IPS-11a (cell line): ENCODE measurements around the gene CNOT4.
"Not testable (repeated sequence)": the region's sequence is repeated elsewhere in the genome, so short reads cannot be mapped to it uniquely, and the experiment has no call there.

Experiments
- H3K4me3 ChIP-seq: one replicate; pipeline ENCODE4 v1.5.1; 2013; ENCODE audit warnings: low read depth, low read length, control low read depth

CNOT4 gene

GRCh38 chr7:135459076-135459475 is 50.8 kb downstream of the CNOT4 start:
- no peak overlapping the region for H3K4me3 ChIP-seq

GRCh38 chr7:135454060-135454459 is 55.8 kb downstream of the CNOT4 start:
- H3K4me3 ChIP-seq = no peak overlapping the region

DNA sequence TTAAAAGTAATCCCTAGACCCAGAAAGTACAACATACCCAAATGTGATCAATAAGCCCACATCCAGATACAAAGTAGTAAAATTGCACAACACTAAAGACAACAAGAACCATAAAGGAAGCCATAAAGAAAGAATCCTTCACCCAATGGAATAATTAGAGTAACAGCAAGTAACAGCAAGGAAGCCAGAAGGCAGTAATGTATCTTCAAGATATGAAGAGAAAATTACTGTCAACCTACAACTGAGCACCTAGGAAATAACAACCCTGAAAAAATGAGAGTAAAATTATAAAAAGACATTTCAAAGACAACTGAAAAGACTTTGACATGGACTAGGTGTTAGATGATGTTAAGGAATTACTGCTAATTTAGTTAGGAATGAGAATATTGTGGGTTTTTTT is 60.5 kb downstream of the CNOT4 start:
- no peak overlapping the region for H3K4me3 ChIP-seq

DNA sequence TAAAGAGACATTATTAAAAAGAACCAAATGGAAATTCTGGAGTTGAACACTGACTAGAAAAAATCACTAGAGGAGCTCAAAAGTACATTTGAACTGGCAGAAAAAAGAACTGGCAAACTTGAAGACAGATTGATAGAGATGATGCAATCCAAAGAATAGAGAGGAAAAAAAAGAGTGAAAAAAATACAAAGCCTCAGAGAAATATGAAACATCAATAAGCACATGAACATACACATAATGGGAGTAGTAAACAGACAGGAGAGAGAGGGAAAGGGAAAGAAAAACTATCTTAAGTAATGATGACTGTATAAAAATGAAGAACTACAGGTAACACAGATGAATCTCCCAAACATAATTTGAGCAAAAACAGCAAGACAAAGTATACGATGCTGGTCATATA is 61.1 kb downstream of the CNOT4 start:
- no peak overlapping the region for H3K4me3 ChIP-seq

- H3K4me3 ChIP-seq = no peak overlapping the region
These were observed 62.2 kb downstream of the CNOT4 start for GRCh38 chr7:135447748-135448147.

DNA sequence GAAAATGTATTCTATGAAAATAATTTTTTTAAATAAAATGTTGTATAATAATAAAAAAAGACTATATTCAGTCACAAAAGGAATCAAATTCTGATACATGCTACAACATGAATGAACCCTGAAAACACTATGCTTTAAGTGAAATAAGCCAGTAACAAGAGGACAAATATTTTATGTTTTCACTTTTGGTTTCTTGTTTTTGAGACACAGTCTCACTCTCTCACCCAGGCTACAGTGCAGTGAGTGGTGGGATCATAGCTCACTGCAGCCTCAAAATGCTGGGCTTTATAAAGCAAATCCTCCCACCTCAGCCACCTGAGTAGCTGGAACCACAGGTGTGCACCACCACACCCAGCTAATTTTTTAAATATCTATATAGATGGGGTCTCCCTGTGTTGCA is 64.2 kb downstream of the CNOT4 start:
- H3K4me3 ChIP-seq = no peak overlapping the region

DNA sequence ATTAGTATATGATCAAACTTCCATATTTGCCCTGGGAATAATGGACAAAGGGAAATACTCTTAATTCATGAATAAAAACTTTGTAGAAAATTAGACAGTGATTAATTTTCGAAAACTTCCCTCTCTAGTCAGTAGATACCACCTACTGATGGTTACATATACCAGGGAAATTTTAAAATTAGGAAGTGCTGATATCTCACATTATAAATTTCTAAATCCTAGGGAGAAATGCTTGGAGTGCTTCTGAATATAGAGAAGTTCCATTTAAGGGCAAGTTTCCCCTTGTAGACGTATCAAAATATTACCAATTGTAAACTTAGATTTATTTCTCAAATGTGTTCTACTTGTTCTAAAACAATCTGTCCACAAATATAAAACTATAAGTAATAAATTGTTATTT is 64.6 kb downstream of the CNOT4 start:
- not testable (repeated sequence) for H3K4me3 ChIP-seq

GRCh38 chr7:135441791-135442190 is 68.1 kb downstream of the CNOT4 start:
- no peak overlapping the region for H3K4me3 ChIP-seq

DNA sequence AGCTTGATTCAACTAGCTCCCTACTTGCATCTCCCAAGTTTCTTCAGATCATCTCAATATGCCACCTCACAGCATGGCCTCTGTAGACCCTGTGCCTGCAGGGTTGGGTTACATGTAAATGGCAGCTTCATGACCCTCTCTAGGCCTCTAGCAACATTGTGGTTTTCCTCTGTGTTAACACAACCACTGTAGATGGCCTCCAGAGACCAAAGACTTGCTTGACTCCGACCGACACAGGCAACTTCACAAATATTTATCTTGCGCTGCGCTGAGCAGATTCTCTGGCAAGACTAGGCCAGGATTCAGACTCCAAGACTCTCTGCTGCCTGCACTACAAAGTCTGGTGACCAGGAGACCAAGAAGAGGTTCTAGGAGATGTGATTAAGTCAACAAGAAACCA is 75.9 kb downstream of the CNOT4 start:
- no peak overlapping the region for H3K4me3 ChIP-seq

- no peak overlapping the region for H3K4me3 ChIP-seq
These were observed 79.3 kb downstream of the CNOT4 start for GRCh38 chr7:135430626-135431025.

DNA sequence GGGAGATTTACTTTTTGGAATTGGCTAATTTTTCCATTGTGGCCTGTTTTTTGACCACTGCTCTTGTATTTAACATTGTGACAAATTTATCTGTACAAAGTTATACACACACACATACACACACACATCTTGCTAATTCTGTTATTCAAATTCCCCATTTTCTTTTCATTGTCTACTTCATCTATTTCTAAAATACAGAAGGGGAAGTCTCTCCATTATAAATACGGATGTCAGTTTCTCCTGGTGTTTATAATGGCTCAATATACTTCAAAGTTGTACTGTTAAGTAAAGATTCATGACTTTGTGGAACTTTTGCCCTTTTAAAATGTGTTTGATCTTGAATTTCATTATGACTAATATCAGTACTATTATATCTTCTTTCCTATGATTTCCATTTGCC is 81.0 kb downstream of the CNOT4 start:
- no peak overlapping the region for H3K4me3 ChIP-seq

DNA sequence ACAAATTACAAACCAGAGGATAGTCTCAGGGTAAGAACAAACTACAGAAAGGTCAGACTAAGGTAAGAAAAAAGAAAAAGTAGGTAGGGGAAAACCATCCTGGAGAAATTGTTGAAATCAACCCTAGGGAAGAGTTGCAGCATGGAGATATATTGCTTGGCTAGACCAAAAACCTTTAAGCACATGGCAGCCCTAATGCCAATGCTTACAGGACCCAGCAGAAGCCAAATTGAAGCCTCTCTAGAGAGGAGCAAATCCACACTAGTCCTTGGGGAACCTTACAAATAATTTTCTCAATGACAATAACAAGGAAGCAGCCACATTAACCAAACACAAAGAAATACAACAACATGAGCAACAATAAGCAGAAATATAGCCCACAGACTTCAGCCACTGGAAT is 81.9 kb downstream of the CNOT4 start:
- H3K4me3 ChIP-seq = no peak overlapping the region

DNA sequence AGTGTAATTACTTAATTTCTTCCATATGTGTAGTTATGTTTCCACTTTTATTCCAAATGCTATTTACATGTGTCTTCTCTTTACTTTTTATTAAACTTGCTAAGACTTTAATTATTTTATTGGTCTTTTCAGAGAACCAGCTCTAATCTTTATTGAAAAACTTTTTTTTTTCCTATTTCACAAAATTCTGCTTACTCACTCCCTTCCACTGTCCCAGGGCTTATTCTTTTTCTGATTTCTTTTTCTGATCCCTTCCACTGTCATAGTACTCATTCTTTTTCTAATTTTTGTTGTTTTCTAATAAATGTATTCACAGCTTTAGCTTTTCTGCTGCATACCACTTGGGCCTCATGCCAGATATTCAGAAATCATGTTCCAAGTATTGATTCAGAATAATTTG is 82.7 kb downstream of the CNOT4 start:
- no peak overlapping the region for H3K4me3 ChIP-seq

- H3K4me3 ChIP-seq = no peak overlapping the region
These were observed 84.9 kb downstream of the CNOT4 start for GRCh38 chr7:135425036-135425435.

DNA sequence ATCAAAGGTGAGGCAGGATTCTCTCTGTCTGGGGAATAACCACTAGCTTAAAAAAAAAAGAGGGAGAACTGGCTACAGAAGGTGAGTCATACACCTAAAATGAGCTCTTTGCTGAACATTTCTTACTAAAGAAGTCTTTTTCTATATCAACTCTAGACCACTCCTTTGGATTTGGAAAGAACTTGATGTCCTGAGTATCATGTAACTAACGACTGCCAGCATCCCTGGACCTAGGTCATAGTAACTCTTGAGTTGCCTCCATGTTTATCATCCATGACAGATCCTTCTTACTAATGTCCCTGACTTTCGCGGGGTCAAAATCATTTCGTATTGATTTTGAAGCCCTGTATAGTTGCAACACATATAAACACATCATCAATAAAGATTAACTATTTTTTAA is 89.1 kb downstream of the CNOT4 start:
- H3K4me3 ChIP-seq = no peak overlapping the region

DNA sequence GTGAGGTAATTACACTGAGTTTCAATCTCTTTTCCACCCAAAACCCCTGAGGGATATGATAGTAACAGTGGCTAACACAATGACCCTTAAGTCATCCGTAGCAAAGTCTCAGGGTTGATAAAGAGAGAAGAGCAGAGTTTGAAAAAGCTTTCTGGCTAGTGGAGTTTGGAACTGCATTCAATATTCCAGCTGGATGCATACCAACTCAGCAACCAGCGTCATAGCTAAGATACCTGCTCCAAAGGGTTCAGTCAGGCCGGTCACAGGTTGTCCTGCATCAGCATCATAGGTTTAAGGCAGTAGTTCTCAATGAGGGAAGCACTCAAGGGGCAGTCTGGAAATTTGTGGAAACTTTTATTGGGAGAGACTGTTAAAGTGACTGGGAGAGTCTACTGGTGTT is 93.5 kb downstream of the CNOT4 start:
- no peak overlapping the region for H3K4me3 ChIP-seq

GRCh38 chr7:135414850-135415439 is 95.0 kb downstream of the CNOT4 start:
- H3K4me3 ChIP-seq = no peak overlapping the region

DNA sequence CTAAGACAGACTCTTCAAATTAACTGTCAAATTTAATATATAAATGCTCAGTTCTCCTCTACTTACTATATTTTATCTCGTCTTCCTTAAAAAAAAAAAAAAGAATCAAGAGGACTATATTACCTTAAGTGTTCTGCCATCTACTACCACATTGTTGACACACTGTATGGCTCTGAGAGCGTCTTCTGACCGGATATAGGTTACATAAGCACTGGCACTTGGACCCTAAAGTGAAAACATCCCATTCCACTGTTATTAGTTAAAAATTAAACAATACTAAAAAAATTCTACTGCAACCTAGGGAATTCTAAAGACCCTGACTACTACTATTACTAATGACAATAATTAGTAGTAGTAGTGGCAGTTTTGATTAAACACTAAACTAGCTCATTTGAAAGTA is 95.7 kb downstream of the CNOT4 start:
- no peak overlapping the region for H3K4me3 ChIP-seq

GRCh38 chr7:135411098-135411497 is 98.8 kb downstream of the CNOT4 start:
- no peak overlapping the region for H3K4me3 ChIP-seq

GRCh38 chr7:135410543-135410942 is 99.4 kb downstream of the CNOT4 start:
- H3K4me3 ChIP-seq = no peak overlapping the region

DNA sequence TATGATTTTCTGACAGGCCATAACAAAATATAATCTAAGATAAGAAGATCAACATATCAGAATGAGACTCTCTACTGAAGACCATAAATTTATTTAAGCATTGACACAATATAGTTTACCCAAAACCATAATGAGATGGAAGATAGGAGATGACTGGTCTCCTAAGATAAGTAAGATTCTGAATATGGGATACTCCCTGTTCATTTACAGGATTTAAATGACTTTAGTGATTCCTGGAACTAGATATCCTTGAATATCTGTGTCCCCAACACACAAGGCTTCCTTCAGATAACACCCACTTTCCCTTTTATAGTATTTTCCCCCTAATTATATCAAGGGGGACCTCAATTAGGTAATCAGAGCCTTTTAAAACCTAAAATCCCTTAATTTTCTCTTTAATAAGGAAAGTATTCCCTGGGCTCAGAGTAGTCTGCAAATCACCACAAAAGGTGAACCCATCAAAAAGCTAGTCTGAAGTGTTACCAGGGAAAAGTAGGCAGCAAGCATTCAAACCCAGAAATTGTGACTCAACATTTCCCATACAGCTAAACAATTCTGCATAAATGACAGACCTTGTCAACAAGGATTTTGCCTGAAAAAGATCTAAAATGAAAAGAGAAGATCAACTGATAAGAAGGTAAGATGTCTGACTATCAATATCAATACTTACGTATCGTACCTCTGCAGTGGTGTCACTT is 99.9 kb downstream of the CNOT4 start:
- H3K4me3 ChIP-seq = no peak overlapping the region

DNA sequence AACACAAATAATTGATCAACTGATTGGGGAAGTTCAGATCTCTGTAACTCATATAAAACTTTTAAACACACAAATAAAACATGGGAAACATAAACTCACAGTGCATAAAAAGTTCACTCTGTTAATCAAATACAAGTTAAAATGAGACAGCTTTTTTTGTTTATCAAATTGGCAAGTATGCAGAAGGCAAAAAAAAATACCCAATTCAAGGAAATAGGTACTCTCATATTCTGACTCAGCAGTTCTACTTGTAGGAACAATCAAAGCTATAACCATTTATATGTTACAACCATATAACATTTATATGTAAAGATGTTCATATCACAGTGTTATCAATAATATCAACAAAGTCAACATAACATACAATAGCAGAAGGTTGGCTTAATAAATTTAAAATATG is 102.0 kb downstream of the CNOT4 start:
- H3K4me3 ChIP-seq = no peak overlapping the region

DNA sequence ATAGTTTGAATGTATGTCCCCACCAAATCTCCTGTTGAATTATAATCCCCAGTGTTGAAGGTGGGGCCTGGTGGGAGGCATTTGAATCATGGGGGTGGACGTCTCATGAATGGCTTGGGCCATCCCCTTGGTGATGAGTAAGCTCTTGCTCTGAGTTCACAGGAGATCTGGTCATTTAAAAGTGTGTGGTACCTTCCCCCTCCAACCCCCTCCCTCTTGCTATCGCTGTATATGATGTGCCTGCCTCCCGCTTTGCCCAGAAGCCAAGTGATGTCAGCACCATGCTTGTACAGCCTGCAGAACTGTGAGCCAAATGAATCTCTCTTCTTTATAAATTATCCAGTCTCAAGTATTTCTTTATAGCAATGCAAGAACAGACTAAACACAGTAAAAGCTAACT is 103.0 kb downstream of the CNOT4 start:
- H3K4me3 ChIP-seq = no peak overlapping the region
